HEK293 (cell line): ENCODE results near the gene IRF7.

ENCODE experiments used
- CTCF ChIA-PET: fragments of 350-600 bp; formaldehyde crosslinking; extraction: SDS; loops from one replicate; lab custom pipeline; 2021; ENCODE audit warnings: antibody characterized with exemption; lab: Yijun Ruan, JAX
- POLR2A ChIA-PET: fragments of 300-600 bp; formaldehyde crosslinking; extraction: SDS; loops from one replicate; lab custom pipeline; 2020; ENCODE audit warnings: antibody characterized with exemption, inconsistent platforms; lab: Yijun Ruan, JAX
- H3K27ac ChIP-seq: fragments of 200-500 bp; sonication (Bioruptor generic); 2 replicates; pipeline ENCODE4 v1.5.1; 2014; ENCODE audit warnings: low read depth, low read length, control low read depth, inconsistent platforms; ENCODE audit errors: extremely low read depth
- H3K36me3 ChIP-seq, 2 experiments: fragments of 200-500 bp in 1 of 2; sonication (Bioruptor generic) in 1 of 2; 1 replicate in 1 of 2; 2 replicates in 1 of 2; pipeline ENCODE4 v1.5.1; 2014 to 2017; ENCODE audit warnings: inconsistent platforms in 2 of 2, low read length in 2 of 2; ENCODE audit not compliant: control insufficient read depth in 2 of 2, insufficient read depth in 1 of 2
- H3K4me1 ChIP-seq: fragments of 200-500 bp; sonication (Bioruptor generic); 2 replicates; pipeline ENCODE4 v1.5.1; 2014; ENCODE audit warnings: mild to moderate bottlenecking, low read length, inconsistent platforms; ENCODE audit not compliant: control insufficient read depth, insufficient read depth
- H3K4me3 ChIP-seq: 2 replicates; pipeline ENCODE4 v1.5.1; 2011; ENCODE audit warnings: low read depth, mild to moderate bottlenecking, control low read depth, low read length, moderate library complexity
- H3K9me3 ChIP-seq: fragments of 200-500 bp; sonication (Bioruptor generic); 2 replicates; pipeline ENCODE4 v1.5.1; 2014; ENCODE audit warnings: low read depth, low read length, inconsistent platforms; ENCODE audit not compliant: control insufficient read depth, insufficient read depth
- GLIS2 ChIP-seq: fragments of 450-650 bp; formaldehyde crosslinking; IDR thresholded peaks from 2 replicates; pipeline ENCODE4 v1.5.1; 2016; ENCODE audit warnings: missing biosample characterization, missing genetic modification characterization
- KLF8 ChIP-seq: fragments of 450-650 bp; formaldehyde crosslinking; IDR thresholded peaks from 2 replicates; pipeline ENCODE4 v1.5.1; 2016; ENCODE audit warnings: missing biosample characterization, missing genetic modification characterization
- REPIN1 ChIP-seq: fragments of 450-650 bp; formaldehyde crosslinking; IDR thresholded peaks from 2 replicates; pipeline ENCODE4 v1.5.1; 2017; ENCODE audit warnings: missing biosample characterization, missing genetic modification characterization, low read depth
- SCRT1 ChIP-seq: fragments of 450-650 bp; formaldehyde crosslinking; IDR thresholded peaks from 2 replicates; pipeline ENCODE4 v1.5.1; 2016; ENCODE audit warnings: missing biosample characterization, missing genetic modification characterization, borderline replicate concordance
- ZEB2 ChIP-seq: fragments of 450-650 bp; formaldehyde crosslinking; IDR thresholded peaks from 2 replicates; pipeline ENCODE4 v1.5.1; 2016; ENCODE audit warnings: missing biosample characterization, missing genetic modification characterization
- ZFP69B ChIP-seq: fragments of 450-650 bp; formaldehyde crosslinking; IDR thresholded peaks from 2 replicates; pipeline ENCODE4 v1.5.1; 2016; ENCODE audit warnings: missing biosample characterization, missing genetic modification characterization
- ZNF10 ChIP-seq: fragments of 450-650 bp; formaldehyde crosslinking; IDR thresholded peaks from 2 replicates; pipeline ENCODE4 v1.5.1; 2017; ENCODE audit warnings: missing biosample characterization, missing genetic modification characterization
- ZNF214 ChIP-seq: fragments of 450-650 bp; formaldehyde crosslinking; IDR thresholded peaks from 2 replicates; pipeline ENCODE4 v1.5.1; 2017; ENCODE audit warnings: missing biosample characterization, mild to moderate bottlenecking, missing genetic modification characterization, borderline replicate concordance
- ZNF311 ChIP-seq: fragments of 450-650 bp; formaldehyde crosslinking; IDR thresholded peaks from 2 replicates; pipeline ENCODE4 v1.5.1; 2017; ENCODE audit warnings: missing biosample characterization, missing genetic modification characterization, borderline replicate concordance
- ZNF423 ChIP-seq: fragments of 450-650 bp; formaldehyde crosslinking; IDR thresholded peaks from 2 replicates; pipeline ENCODE4 v1.5.1; 2016; ENCODE audit warnings: missing biosample characterization, missing genetic modification characterization
- ZNF433 ChIP-seq: fragments of 450-650 bp; formaldehyde crosslinking; IDR thresholded peaks from 2 replicates; pipeline ENCODE4 v1.5.1; 2016; ENCODE audit warnings: missing biosample characterization, missing genetic modification characterization, low read depth
- ZNF670 ChIP-seq: fragments of 450-650 bp; formaldehyde crosslinking; IDR thresholded peaks from 2 replicates; pipeline ENCODE4 v1.5.1; 2016; ENCODE audit warnings: missing biosample characterization, missing genetic modification characterization, low read depth
- ZNF837 ChIP-seq: fragments of 450-650 bp; formaldehyde crosslinking; IDR thresholded peaks from 2 replicates; pipeline ENCODE4 v1.5.1; 2016; ENCODE audit warnings: missing biosample characterization, missing genetic modification characterization
- TF ChIP-seq, protein P1 (sequence below): fragments of 450-650 bp; formaldehyde crosslinking; IDR thresholded peaks from 2 replicates; pipeline ENCODE4 v1.5.1; 2016; ENCODE audit warnings: missing biosample characterization, missing genetic modification characterization
- TF ChIP-seq, protein P2 (sequence below): fragments of 450-650 bp; formaldehyde crosslinking; IDR thresholded peaks from 2 replicates; pipeline ENCODE4 v1.5.1; 2016; ENCODE audit warnings: missing biosample characterization, missing genetic modification characterization

Gene IRF7

DNA sequence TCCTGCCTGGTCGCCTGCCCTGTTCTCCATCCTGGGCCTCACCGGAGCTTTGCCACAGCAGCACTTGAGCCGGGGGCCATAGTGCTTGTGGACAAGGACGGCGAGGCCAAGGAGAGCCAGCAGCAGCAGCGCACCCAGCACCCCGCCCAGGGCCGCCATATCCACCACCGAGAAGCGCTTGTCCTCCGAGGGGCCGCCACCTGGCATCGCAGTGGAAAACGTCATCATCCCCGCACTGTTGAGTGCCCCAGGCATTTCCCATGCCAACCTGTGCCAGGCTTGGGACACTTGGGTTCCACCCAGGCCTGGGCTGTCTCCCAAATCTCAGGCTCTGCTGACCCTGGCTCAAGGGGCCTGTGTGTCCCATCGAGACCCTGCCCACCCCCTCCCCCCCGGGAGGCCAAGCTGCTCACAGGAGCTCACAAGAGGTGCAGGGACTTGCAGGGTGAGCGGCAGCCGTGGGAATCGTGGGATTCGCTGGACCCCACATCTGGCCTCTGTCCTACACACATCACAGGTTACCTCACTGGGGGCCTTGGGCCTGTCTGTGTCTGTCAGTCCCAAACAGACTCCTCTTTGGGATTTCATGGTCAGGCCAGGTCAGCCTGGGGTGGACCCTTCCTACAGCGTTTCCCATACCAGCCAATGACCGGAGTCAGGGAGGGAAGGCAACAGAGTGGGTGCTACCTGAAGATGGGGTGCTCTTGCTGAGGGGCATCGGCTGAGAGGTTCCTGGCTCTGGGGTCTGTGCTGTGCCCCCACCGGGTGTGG is 2.3 kb upstream of the IRF7 start (continued):
- TF ChIP-seq ZNF10 (tag by site-specific recombination), result no peak
- TF ChIP-seq ZNF837, result no peak
- TF ChIP-seq, protein P1, sequence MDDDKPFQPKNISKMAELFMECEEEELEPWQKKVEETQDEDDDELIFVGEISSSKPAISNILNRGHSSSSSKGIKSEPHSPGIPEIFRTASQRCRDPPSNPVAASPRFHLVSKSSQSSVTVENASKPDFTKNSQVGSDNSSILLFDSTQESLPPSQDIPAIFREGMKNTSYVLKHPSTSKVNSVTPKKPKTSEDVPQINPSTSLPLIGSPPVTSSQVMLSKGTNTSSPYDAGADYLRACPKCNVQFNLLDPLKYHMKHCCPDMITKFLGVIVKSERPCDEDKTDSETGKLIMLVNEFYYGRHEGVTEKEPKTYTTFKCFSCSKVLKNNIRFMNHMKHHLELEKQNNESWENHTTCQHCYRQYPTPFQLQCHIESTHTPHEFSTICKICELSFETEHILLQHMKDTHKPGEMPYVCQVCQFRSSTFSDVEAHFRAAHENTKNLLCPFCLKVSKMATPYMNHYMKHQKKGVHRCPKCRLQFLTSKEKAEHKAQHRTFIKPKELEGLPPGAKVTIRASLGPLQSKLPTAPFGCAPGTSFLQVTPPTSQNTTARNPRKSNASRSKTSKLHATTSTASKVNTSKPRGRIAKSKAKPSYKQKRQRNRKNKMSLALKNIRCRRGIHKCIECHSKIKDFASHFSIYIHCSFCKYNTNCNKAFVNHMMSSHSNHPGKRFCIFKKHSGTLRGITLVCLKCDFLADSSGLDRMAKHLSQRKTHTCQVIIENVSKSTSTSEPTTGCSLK, result no peak

DNA sequence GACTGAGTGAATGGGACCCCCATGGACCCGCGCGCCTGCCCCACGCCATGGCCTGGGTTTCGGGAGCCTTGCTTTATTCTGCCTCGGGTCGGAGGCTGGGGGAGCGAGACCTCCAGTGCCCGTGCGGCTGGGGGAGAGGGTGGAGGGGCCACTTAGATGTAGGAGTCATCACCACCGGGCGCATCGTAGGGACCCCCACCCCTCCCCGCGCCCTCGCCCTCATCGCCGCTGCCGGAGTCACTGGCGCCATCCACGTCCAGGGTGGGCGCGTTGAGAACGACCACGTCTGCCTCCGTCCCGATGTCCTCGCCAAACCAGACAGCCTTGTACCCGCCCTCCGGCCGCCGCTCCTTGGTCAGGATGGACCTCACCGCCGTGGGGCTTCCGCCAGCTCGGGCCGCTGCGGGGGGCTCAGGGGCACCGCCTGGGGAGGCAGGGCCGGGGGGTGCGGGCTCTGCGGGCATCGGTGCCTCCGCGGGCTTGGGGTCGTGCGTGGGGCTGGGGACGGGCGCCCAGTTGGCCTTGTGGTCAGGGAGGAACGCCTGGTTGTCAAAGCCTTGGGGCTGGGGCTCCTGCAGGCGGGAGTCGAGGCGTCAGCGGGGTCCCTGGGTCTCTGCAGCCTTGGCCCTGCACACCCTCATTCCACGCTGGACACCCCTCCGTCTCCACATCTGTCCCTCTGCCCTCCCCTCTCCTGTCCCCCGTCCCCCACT is 1.6 kb upstream of the IRF7 start:
- Histone ChIP-seq H3K36me3 (peaks cover 0 to 32% of the 10 kb centered on the region in 2 experiments; a peak in 1 of 3 replicates), H3K4me1 (no peaks in the 10 kb centered on the region), H3K9me3 (no peaks in the 10 kb centered on the region), H3K27ac (no peak overlapping the region), H3K4me3 (no peak overlapping the region)
- POLR2A ChIA-PET, result no interaction called here
- TF ChIP-seq GLIS2, result 0 out of 2 replicates have a peak, but pooled peaks have one; percentile 3
- TF ChIP-seq KLF8 (tag by site-specific recombination), result no peak
- TF ChIP-seq REPIN1, result no peak
- TF ChIP-seq, protein P2, sequence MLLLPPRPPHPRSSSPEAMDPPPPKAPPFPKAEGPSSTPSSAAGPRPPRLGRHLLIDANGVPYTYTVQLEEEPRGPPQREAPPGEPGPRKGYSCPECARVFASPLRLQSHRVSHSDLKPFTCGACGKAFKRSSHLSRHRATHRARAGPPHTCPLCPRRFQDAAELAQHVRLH, result no peak
- TF ChIP-seq ZNF311 (tag by site-specific recombination), result no peak
- CTCF ChIA-PET, result no interaction called here

DNA sequence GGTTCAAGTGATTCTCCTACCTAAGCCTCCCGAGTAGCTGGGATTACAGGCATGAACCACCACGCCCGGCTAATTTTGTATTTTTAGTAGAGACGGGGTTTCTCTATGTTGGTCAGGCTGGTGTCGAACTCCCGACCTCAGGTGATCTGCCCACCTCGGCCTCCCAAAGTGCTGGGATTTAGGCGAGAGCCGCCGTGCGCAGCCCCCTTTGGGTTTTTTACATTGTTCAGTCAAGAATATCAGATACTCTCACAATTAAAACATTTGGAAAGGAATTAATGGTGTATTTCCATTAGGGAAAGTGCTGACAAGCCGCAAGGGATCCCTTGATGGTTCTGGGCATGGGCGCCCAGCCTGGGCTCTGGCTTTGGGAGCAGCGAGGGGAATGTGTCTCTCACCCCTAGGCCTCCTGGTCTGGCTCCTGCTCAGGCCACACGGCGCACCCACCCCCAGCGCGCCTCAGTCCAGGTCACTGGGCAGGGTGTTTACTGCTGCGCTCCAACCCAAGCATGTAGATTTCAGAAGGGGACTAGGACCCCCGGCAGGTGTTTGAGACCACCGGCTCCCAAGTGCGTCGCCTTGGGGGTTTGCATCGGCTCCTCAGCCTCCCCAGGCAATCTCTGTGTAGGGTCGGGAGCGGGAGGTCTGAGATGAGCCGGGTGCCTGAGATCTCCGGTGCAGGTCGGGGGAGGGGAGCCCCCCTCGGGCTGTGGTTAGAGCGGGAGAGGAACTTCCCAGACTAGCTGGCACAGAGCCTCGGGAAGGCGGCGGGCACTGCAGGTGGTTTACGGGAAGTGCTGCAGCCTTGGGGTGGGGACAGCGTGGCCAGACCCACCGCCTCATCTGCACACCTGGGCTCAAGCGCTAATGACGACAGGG is 809 bp upstream of the IRF7 start:
- H3K4me1 ChIP-seq, result no peaks in the 10 kb centered on the region
- TF ChIP-seq ZFP69B (tag by site-specific recombination), result no peak
- no peak for TF ChIP-seq ZNF670 (tag by site-specific recombination)
- no peak for TF ChIP-seq ZNF214 (tag by site-specific recombination)
- no peak for TF ChIP-seq ZNF423
- peak; percentile 23; the same call in 1 of the 2 replicates for TF ChIP-seq GLIS2
- TF ChIP-seq, all 188 proteins: peak for 1
- H3K4me3 ChIP-seq, result no peak overlapping the region
- CTCF ChIA-PET, result no interaction called here
- H3K36me3 ChIP-seq, result peaks cover 0 to 40% of the 10 kb centered on the region in 2 experiments; a peak in 1 of 3 replicates
- no peak overlapping the region for H3K27ac ChIP-seq
- POLR2A ChIA-PET, result interaction anchor here (1.0 to 1.5 kb wide), 3 partner anchors 41 to 79 kb away, joined by 3 to 7 read pairs (median 3); partner anchors contain the start of genes PHRF1 and TMEM80
- H3K9me3 ChIP-seq, result no peaks in the 10 kb centered on the region

DNA sequence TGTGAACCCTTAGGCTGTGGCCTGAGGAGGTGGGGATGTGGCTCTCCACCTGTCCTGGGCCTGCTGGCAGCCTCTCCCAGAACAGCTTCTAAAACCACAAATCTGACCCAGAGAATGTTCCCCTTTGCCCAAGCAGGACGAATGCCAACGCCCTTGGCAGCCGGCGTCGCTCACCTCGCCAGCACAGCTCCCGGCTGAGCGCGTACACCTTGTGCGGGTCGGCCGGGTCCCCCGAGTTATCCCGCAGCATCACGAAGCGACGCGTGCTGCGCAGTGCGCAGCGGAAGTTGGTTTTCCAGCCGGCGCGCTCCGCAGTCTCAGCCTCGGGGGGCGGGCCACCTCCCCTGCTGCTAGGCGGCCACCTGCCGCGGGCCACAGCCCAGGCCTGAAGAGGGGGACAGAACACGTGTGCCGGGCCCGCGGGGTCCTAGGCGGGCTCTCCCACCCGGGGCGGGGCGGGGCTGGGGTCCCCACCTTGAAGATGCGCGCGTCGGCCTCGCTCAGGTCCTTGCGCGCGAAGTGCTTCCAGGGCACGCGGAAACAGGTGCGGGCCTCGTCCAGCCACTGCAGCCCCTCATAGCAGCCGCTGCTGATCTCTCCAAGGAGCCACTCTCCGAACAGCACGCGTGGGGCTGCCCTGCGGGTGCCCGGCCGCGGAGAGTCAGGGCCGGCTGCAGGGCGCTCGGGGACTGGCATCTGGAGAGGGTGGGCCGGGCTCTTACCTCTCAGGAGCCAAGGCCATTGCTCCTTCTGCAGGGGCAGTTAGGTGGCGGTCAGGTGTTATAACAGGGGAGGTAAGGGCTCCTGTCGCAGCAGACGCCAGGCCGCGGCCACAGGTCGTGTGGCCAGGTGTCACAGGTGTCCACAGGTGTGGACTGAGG is 887 bp downstream of the IRF7 start:
- POLR2A ChIA-PET, result interaction anchor here (0.6 to 2.2 kb wide), 7 partner anchors 39 to 133 kb away, joined by 3 to 10 read pairs (median 4); partner anchors contain the start of genes HRAS, PHRF1 and TMEM80
- H3K4me3 ChIP-seq, result peak overlapping the region; percentile 80
- TF ChIP-seq ZNF433 (tag by site-specific recombination), result no peak
- TF ChIP-seq ZEB2, result 0 out of 2 replicates have a peak, but pooled peaks have one; percentile 68
- 0 out of 2 replicates have a peak, but pooled peaks have one; percentile 33 for TF ChIP-seq SCRT1 (tag by site-specific recombination)
- peaks cover 0 to 57% of the 10 kb centered on the region in 2 experiments; a peak in 1 of 3 replicates for H3K36me3 ChIP-seq
- CTCF ChIA-PET, result no interaction called here
- H3K27ac ChIP-seq, result peak overlapping the region; percentile 38
- H3K4me1 ChIP-seq, result no peaks in the 10 kb centered on the region
- no peaks in the 10 kb centered on the region for H3K9me3 ChIP-seq
